ENCODE measurements around the gene MAGEA2B. TPM values are rescaled to one million over a fixed set of nuclear protein-coding genes. Genes with fewer than 3 reads are reported as not detected.

Gene MAGEA2B
- total and polyA plus RNA-seq, 9 of the 15 experiments (the other 6 are each of a cell fraction or from before 2014, with no cell fraction given): 1.9 to 53.3 (median 10.0) TPM

- DNase-seq (ENCODE audit: extremely low read depth in 1 of 4, low spot score in 3 of 4): no peak
- BruUV-seq (replicated peaks): no TSS peak
- in situ Hi-C loops (cut with MboI): no loop called here
Measured at GRCh38 chrX:152725409-152725808, 11.0 kb downstream of the MAGEA2B start.

More at GRCh38 chrX:152725409-152725808, 11.0 kb downstream of the MAGEA2B start:
- POLR2A ChIA-PET: no interaction called here
- Histone ChIP-seq H3K9me1 (ENCODE audit: control insufficient read depth, insufficient read depth, low read length) (no peaks in the 10 kb centered on the region), H4K20me1 (replicated peaks; ENCODE audit: control insufficient read depth, insufficient read depth, low read length) (no peaks in the 10 kb centered on the region), H3K4me3 (no peak overlapping the region), H3K9ac (ENCODE audit: insufficient read depth in 1 of 2, low read depth in 2 of 2, low read length in 2 of 2) (no peak overlapping the region), H2AFZ (ENCODE audit: low read depth, low read length) (no peak overlapping the region), H3K79me2 (ENCODE audit: control insufficient read depth, insufficient read depth, low read length) (no peaks in the 10 kb centered on the region), H3K4me2 (ENCODE audit: insufficient read depth, low read length) (no peak overlapping the region), H3K27ac (ENCODE audit: extremely low read depth, low read depth, low read length) (no peak overlapping the region), H3K36me3 (ENCODE audit: control insufficient read depth, insufficient read depth, low read length) (no peaks in the 10 kb centered on the region), H3K4me1 (replicated peaks in 1 of 2; ENCODE audit: control insufficient read depth in 2 of 2, insufficient read depth in 2 of 2, low read length in 2 of 2) (no peaks in the 10 kb centered on the region; a peak in 1 of 5 replicates), H3K9me3 (replicated peaks; ENCODE audit: control insufficient read depth, insufficient read depth, low read depth, low read length) (no peaks in the 10 kb centered on the region), H3K27me3 (ENCODE audit: control insufficient read depth in 2 of 2, insufficient read depth in 2 of 2, low read length in 2 of 2) (no peaks in the 10 kb centered on the region)
- TF ChIP-seq CEBPB (tag; IDR thresholded peaks at IDR 0.05) (no peak), L3MBTL2 (IDR thresholded peaks at IDR 0.05) (no peak), ELK3 (CRISPR knock-in tag; IDR thresholded peaks at IDR 0.05) (no peak), SLC30A9 (CRISPR knock-in tag; IDR thresholded peaks at IDR 0.05) (no peak), ZNF764 (CRISPR knock-in tag; IDR thresholded peaks at IDR 0.05; ENCODE audit: low read depth) (no peak), E2F3 (CRISPR knock-in tag; IDR thresholded peaks at IDR 0.05) (no peak), ZNF707 (CRISPR knock-in tag; conservative IDR thresholded peaks at IDR 0.05) (no peak), ZNF778 (CRISPR knock-in tag; IDR thresholded peaks at IDR 0.05) (no peak), POU5F1 (IDR thresholded peaks at IDR 0.05; ENCODE audit: borderline replicate concordance, low read depth, low read length, partially characterized antibody) (no peak), POLR2B (IDR thresholded peaks at IDR 0.05; ENCODE audit: low read depth, partially characterized antibody) (no peak), SIX5 (IDR thresholded peaks at IDR 0.05; ENCODE audit: borderline replicate concordance in 1 of 2, insufficient read depth in 1 of 2, low read depth in 1 of 2, low read length in 2 of 2) (no peak), ZNF696 (CRISPR knock-in tag; conservative IDR thresholded peaks at IDR 0.05) (no peak), JUNB (CRISPR knock-in tag; conservative IDR thresholded peaks at IDR 0.05) (no peak), MYBL2 (IDR thresholded peaks at IDR 0.05; ENCODE audit: low read depth) (no peak), MYBL2 (CRISPR knock-in tag; IDR thresholded peaks at IDR 0.05; ENCODE audit: borderline replicate concordance) (no peak), IFI16 (CRISPR knock-in tag; IDR thresholded peaks at IDR 0.05) (no peak), ZNF780A (CRISPR knock-in tag; IDR thresholded peaks at IDR 0.05) (no peak), NR2F6 (CRISPR knock-in tag; IDR thresholded peaks at IDR 0.05) (no peak)
- TF ChIP-seq, protein P1, sequence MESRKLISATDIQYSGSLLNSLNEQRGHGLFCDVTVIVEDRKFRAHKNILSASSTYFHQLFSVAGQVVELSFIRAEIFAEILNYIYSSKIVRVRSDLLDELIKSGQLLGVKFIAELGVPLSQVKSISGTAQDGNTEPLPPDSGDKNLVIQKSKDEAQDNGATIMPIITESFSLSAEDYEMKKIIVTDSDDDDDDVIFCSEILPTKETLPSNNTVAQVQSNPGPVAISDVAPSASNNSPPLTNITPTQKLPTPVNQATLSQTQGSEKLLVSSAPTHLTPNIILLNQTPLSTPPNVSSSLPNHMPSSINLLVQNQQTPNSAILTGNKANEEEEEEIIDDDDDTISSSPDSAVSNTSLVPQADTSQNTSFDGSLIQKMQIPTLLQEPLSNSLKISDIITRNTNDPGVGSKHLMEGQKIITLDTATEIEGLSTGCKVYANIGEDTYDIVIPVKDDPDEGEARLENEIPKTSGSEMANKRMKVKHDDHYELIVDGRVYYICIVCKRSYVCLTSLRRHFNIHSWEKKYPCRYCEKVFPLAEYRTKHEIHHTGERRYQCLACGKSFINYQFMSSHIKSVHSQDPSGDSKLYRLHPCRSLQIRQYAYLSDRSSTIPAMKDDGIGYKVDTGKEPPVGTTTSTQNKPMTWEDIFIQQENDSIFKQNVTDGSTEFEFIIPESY (CRISPR knock-in tag; IDR thresholded peaks at IDR 0.05): no peak
- TF ChIP-seq, protein P2, sequence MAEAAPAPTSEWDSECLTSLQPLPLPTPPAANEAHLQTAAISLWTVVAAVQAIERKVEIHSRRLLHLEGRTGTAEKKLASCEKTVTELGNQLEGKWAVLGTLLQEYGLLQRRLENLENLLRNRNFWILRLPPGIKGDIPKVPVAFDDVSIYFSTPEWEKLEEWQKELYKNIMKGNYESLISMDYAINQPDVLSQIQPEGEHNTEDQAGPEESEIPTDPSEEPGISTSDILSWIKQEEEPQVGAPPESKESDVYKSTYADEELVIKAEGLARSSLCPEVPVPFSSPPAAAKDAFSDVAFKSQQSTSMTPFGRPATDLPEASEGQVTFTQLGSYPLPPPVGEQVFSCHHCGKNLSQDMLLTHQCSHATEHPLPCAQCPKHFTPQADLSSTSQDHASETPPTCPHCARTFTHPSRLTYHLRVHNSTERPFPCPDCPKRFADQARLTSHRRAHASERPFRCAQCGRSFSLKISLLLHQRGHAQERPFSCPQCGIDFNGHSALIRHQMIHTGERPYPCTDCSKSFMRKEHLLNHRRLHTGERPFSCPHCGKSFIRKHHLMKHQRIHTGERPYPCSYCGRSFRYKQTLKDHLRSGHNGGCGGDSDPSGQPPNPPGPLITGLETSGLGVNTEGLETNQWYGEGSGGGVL (CRISPR knock-in tag; IDR thresholded peaks at IDR 0.05): no peak
- no peak for FAIRE-seq
- ATAC-seq: no peak
- intact Hi-C loops (cut with micrococcal nuclease): no loop called here
- CTCF ChIA-PET (ENCODE audit: low intra/inter-chr PET ratio): no interaction called here
- 22% methylated on average over 5 of the region's 7 CpGs for WGBS (ENCODE audit: insufficient coverage, low coverage, missing lambda C conversion rate)

Data from K562 (cell line).